HG03060 (cell line): ENCODE data around the gene AZGP1.
"Not testable (repeated sequence)": the region's sequence is repeated elsewhere in the genome, so short reads cannot be mapped to it uniquely, and the experiment has no call there.

Experiments used
- ATAC-seq: cut with Tn5 transposase; IDR thresholded peaks from one replicate; pipeline ENCODE4 v1.9.1; 2021; ENCODE audit warnings: low read depth, moderate number of reproducible peaks; ENCODE audit not compliant: unreplicated experiment

AZGP1 gene

GRCh38 chr7:100000239-100000638, 24.4 kb upstream of the AZGP1 start:
- no peak for ATAC-seq

GRCh38 chr7:99997545-99998137, 21.8 kb upstream of the AZGP1 start:
- ATAC-seq: no peak

GRCh38 chr7:99996755-99997544, 21.1 kb upstream of the AZGP1 start:
- ATAC-seq: no peak

- no peak for ATAC-seq
Measured at GRCh38 chr7:99994819-99995218, 19.0 kb upstream of the AZGP1 start.

GRCh38 chr7:99992330-99993038, 16.7 kb upstream of the AZGP1 start:
- no peak for ATAC-seq

GRCh38 chr7:99991543-99991942, 15.7 kb upstream of the AZGP1 start:
- not testable (repeated sequence) for ATAC-seq

GRCh38 chr7:99990460-99990852, 14.6 kb upstream of the AZGP1 start:
- ATAC-seq: no peak

- ATAC-seq: no peak
Measured at GRCh38 chr7:99987846-99988245, 12.0 kb upstream of the AZGP1 start.

- ATAC-seq: not testable (repeated sequence)
Measured at GRCh38 chr7:99987306-99987705, 11.5 kb upstream of the AZGP1 start.

- no peak for ATAC-seq
Measured at GRCh38 chr7:99984593-99984992, 8.8 kb upstream of the AZGP1 start.

GRCh38 chr7:99981066-99981465, 5.2 kb upstream of the AZGP1 start:
- not testable (repeated sequence) for ATAC-seq

- ATAC-seq: not testable (repeated sequence)
Measured at GRCh38 chr7:99980448-99980872, 4.6 kb upstream of the AZGP1 start.

- ATAC-seq: not testable (repeated sequence)
Measured at GRCh38 chr7:99979814-99980225, 4.0 kb upstream of the AZGP1 start.

GRCh38 chr7:99976626-99977025, 795 bp upstream of the AZGP1 start:
- no peak for ATAC-seq

- no peak for ATAC-seq
Measured at GRCh38 chr7:99974681-99975080, 1.1 kb downstream of the AZGP1 start.

- ATAC-seq: not testable (repeated sequence)
Measured at GRCh38 chr7:99973817-99974216, 2.0 kb downstream of the AZGP1 start.

GRCh38 chr7:99971242-99971641, 4.6 kb downstream of the AZGP1 start:
- ATAC-seq: no peak

- not testable (repeated sequence) for ATAC-seq
Measured at GRCh38 chr7:99969813-99970212, 6.0 kb downstream of the AZGP1 start.

- no peak for ATAC-seq
Measured at GRCh38 chr7:99969298-99969697, 6.5 kb downstream of the AZGP1 start.

- ATAC-seq: no peak
Measured at GRCh38 chr7:99958564-99959227, 17.1 kb downstream of the AZGP1 start.

GRCh38 chr7:99955247-99955646, 20.6 kb downstream of the AZGP1 start:
- no peak for ATAC-seq
